Colonic mucosa (tissue), 4 donors: Measurements from ENCODE around the gene GPHN. TPM values are rescaled to one million over a fixed set of nuclear protein-coding genes. Genes with fewer than 3 reads are reported as not detected.

Experiments used
- DNase-seq: peaks from one replicate; pipeline ENCODE4 v3.0.0-alpha.2; 2020
- H3K27ac ChIP-seq: fragments of 200-600 bp; one replicate; pipeline ENCODE4 v1.8.0; 2021
- H3K27me3 ChIP-seq: fragments of 200-600 bp; one replicate; pipeline ENCODE4 v1.8.0; 2021
- H3K36me3 ChIP-seq: fragments of 200-600 bp; one replicate; pipeline ENCODE4 v1.8.0; 2021
- H3K4me1 ChIP-seq: fragments of 200-600 bp; one replicate; pipeline ENCODE4 v1.8.0; 2021; ENCODE audit warnings: mild to moderate bottlenecking
- H3K4me3 ChIP-seq: fragments of 200-600 bp; one replicate; pipeline ENCODE4 v1.8.0; 2021
- H3K9ac ChIP-seq, 2 donors: one replicate each; pipeline ENCODE4 v1.7.0; 2013; ENCODE audit warnings: control low read depth in 2 of 2, low read depth in 2 of 2, low read length in 2 of 2
- H3K9me3 ChIP-seq: fragments of 200-600 bp; one replicate; pipeline ENCODE4 v1.8.0; 2021
- CTCF ChIP-seq: fragments of 200-600 bp; IDR thresholded peaks from one replicate; pipeline ENCODE4 v1.8.0; 2022; ENCODE audit warnings: antibody characterized with exemption, mild to moderate bottlenecking
- intact Hi-C: fragments of 100-400 bp; cut with DNase I; formaldehyde crosslinking; loops from one replicate; pipeline ENCODE4 v1.14.1; 2022
- total RNA-seq, 2 donors: library from RNA; stranded (reverse); fragmentation: NEBNext Ultra II Directional in 1 of 2; extraction: Animal tissue kit (Norgen Biotek cat#: 25700) in 1 of 2; gene quantifications; one replicate each; pipeline ENCODE4 v1.2.1, GENCODE V29; 2021
- donor health status: healthy.
- donor health status: DM: no; HTN: no; CAD: no.
- donor health status: DM: no; HTN: no; CAD: no.

GPHN gene
- total RNA-seq, 2 donors from 2014 or later: 32.0 to 45.2 TPM

- H3K27ac ChIP-seq: no peak overlapping the region
- intact Hi-C loops: no loop called here
These were observed 94.1 kb downstream of the GPHN start for GRCh38 chr14:66601932-66602578.

GRCh38 chr14:66603945-66604344, 96.0 kb downstream of the GPHN start:
- no peak for TF ChIP-seq CTCF
- Histone ChIP-seq H3K4me3 (no peak overlapping the region), H3K9me3 (no peaks in the 10 kb centered on the region), H3K27ac (no peak overlapping the region), H3K27me3 (no peaks in the 10 kb centered on the region), H3K9ac (no peak overlapping the region), H3K4me1 (no peaks in the 10 kb centered on the region), H3K36me3 (no peaks in the 10 kb centered on the region)
- no peak for DNase-seq
- intact Hi-C loops: no loop called here

More at GRCh38 chr14:66601932-66602578, 94.1 kb downstream of the GPHN start:
- DNase-seq: no peak
- H3K4me1 ChIP-seq: no peaks in the 10 kb centered on the region
- H3K36me3 ChIP-seq: no peaks in the 10 kb centered on the region
- no peak for TF ChIP-seq CTCF
- H3K9me3 ChIP-seq: no peaks in the 10 kb centered on the region
- no peaks in the 10 kb centered on the region for H3K27me3 ChIP-seq
- no peak overlapping the region for H3K9ac ChIP-seq
- no peak overlapping the region for H3K4me3 ChIP-seq

GRCh38 chr14:66606826-66607225, 98.9 kb downstream of the GPHN start:
- no peak for TF ChIP-seq CTCF
- intact Hi-C loops: no loop called here
- no peak for DNase-seq
- no peak overlapping the region for H3K27ac ChIP-seq
- no peaks in the 10 kb centered on the region for H3K9me3 ChIP-seq
- H3K4me1 ChIP-seq: no peaks in the 10 kb centered on the region
- no peak overlapping the region for H3K9ac ChIP-seq
- H3K27me3 ChIP-seq: no peaks in the 10 kb centered on the region
- no peak overlapping the region for H3K4me3 ChIP-seq
- H3K36me3 ChIP-seq: no peaks in the 10 kb centered on the region

- no peaks in the 10 kb centered on the region for H3K27me3 ChIP-seq
- H3K4me1 ChIP-seq: no peaks in the 10 kb centered on the region
- no peak for DNase-seq
- intact Hi-C loops: no loop called here
- no peak for TF ChIP-seq CTCF
- no peak overlapping the region for H3K27ac ChIP-seq
- no peaks in the 10 kb centered on the region for H3K36me3 ChIP-seq
- no peak overlapping the region for H3K4me3 ChIP-seq
- H3K9me3 ChIP-seq: no peaks in the 10 kb centered on the region
- no peak overlapping the region for H3K9ac ChIP-seq
These were observed 102.2 kb downstream of the GPHN start for GRCh38 chr14:66610154-66610563.

GRCh38 chr14:66613344-66613743, 105.4 kb downstream of the GPHN start:
- H3K9ac ChIP-seq: no peak overlapping the region
- TF ChIP-seq CTCF: no peak
- H3K4me3 ChIP-seq: no peak overlapping the region
- intact Hi-C loops: no loop called here
- no peak for DNase-seq
- H3K4me1 ChIP-seq: no peaks in the 10 kb centered on the region
- no peaks in the 10 kb centered on the region for H3K27me3 ChIP-seq
- no peaks in the 10 kb centered on the region for H3K9me3 ChIP-seq
- no peak overlapping the region for H3K27ac ChIP-seq
- H3K36me3 ChIP-seq: no peaks in the 10 kb centered on the region
